Uterus (tissue), 4 donors: ENCODE results near the gene F5. TPM values are rescaled to one million over a fixed set of nuclear protein-coding genes. Genes with fewer than 3 reads are reported as not detected.

Experiments used
- DNase-seq, 2 donors: peaks; one replicate each; pipeline ENCODE4 v3.0.0-alpha.2; 2019 to 2020
- H3K27ac ChIP-seq, 2 donors: fragments of 200-600 bp; sonication (generic); 1 replicate in 1 of 2; 2 replicates in 1 of 2; pipeline ENCODE4 v1.5.1; 2016 to 2018
- H3K27me3 ChIP-seq, 2 donors: fragments of 200-600 bp; sonication (generic); one replicate each; pipeline ENCODE4 v1.5.1; 2018 to 2019; ENCODE audit warnings: control low read depth in 1 of 2
- H3K36me3 ChIP-seq, 2 donors: fragments of 200-600 bp; sonication (generic); one replicate each; pipeline ENCODE4 v1.5.1; 2019; ENCODE audit warnings: control low read depth in 1 of 2
- H3K4me1 ChIP-seq, 2 donors: fragments of 200-600 bp; sonication (generic); one replicate each; pipeline ENCODE4 v1.5.1; 2018 to 2019; ENCODE audit warnings: control low read depth in 1 of 2
- H3K4me3 ChIP-seq, 2 donors: fragments of 200-600 bp; sonication (generic); 1 replicate in 1 of 2; 2 replicates in 1 of 2; pipeline ENCODE4 v1.5.1; 2018 to 2019; ENCODE audit warnings: mild to moderate bottlenecking in 1 of 2
- H3K9me3 ChIP-seq, 2 donors: fragments of 200-600 bp; sonication (generic); one replicate each; pipeline ENCODE4 v1.5.1; 2019; ENCODE audit warnings: control low read depth in 1 of 2
- CTCF ChIP-seq, 4 experiments: fragments of 200-600 bp in 2 of 4; fragments of 450-650 bp in 2 of 4; sonication (generic) in 2 of 4; IDR thresholded peaks; one replicate each; pipeline ENCODE4 v1.5.1; 2016 to 2019; ENCODE audit warnings: antibody characterized with exemption in 4 of 4, mild to moderate bottlenecking in 2 of 4, moderate library complexity in 1 of 4
- POLR2A ChIP-seq, 2 donors: fragments of 450-650 bp; IDR thresholded peaks; one replicate each; pipeline ENCODE4 v1.6.1; 2016; ENCODE audit warnings: antibody characterized with exemption in 2 of 2, mild to moderate bottlenecking in 1 of 2, moderate library complexity in 1 of 2
- intact Hi-C: fragments of 100-400 bp; cut with DNase I; formaldehyde crosslinking; loops from one replicate; pipeline ENCODE4 v1.15.1; 2023; ENCODE audit warnings: low total_unique reads
- total RNA-seq, 4 donors: library from RNA; depleted of rRNA in 3 of 4; stranded (reverse); fragments of >200 nt in 3 of 4; gene quantifications; one replicate each; pipeline versions ENCODE4 v1.1.0 to v1.2.4, GENCODE V29; 2014 to 2023
- donor health status: DM: yes; HTN: yes; CAD: no.

F5 gene
- total RNA-seq, 4 donors from 2014 or later, result under 0.01 to 1.3 (median 0.43) TPM; not detected in 1

DNA sequence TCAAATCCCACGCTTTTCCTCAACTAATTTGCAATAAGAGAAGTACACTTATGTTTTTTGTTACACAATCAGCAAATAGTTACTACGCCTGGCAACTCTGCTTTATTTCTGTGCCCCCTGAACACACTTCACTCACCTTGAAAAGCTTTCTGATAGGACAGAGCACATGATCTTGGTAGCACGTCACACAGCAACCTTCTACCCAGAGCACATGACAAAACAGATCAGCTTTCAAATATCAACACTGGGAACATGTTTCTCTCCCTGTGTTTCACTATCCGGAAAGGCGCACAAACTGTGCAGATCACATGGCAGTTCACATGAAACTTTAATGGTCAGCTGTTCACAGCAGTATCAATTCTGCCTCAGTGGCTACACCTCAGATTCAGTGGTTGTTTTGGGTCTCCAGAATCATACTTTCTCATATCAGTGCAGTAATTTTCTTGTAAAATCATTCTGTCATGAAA lies 102.7 kb downstream of the F5 start:
- Histone ChIP-seq H3K4me3 (peak overlapping the region; percentile 60 to 71), H3K4me1 (no peaks in the 10 kb centered on the region), H3K27ac (peak overlapping the region; percentile 97 to 100), H3K36me3 (no peaks in the 10 kb centered on the region), H3K9me3 (no peaks in the 10 kb centered on the region), H3K27me3 (no peaks in the 10 kb centered on the region)
- TF ChIP-seq CTCF (IDR thresholded peaks at IDR 0.05), result no peak
- TF ChIP-seq POLR2A (IDR thresholded peaks at IDR 0.05), result no peak
- intact Hi-C loops, result no loop called here
- DNase-seq, result no peak

DNA sequence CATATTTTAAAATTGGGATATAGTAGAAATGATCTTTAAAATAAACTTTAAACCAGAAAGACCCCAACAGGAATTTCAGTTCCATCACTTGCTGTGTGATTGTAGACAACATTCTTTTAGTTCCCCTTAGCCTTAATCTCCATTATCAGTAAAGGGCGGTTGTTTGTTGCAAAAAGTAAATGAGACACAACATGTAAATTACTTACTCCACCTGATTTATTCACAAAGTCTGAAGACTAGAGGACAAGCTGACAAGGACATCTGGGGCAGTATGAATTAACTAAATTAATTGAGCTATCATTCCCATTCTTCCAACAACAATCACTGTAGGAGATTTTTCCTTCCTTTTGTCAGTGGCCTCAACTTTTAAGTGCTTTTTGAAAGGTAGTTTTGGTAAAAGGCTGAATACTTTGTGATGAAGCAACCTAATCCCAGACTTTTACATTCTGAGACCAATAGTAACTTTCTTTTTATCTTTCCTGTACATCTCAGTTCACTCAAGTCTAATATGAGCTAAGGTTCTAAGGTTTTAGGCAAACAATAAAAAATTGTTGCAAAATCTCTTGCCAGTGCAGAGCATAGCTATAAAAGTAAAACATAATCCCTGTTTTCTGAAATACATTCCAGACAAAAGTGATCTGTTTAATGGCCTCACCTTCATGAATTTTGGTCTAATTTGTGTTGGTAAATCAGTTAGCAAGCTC lies 106.8 kb downstream of the F5 start:
- no peak for DNase-seq
- TF ChIP-seq POLR2A (IDR thresholded peaks at IDR 0.05) (no peak), CTCF (IDR thresholded peaks at IDR 0.05) (no peak)
- no peaks in the 10 kb centered on the region for H3K27me3 ChIP-seq
- intact Hi-C loops, result no loop called here
- no peaks in the 10 kb centered on the region for H3K4me1 ChIP-seq
- H3K9me3 ChIP-seq, result no peaks in the 10 kb centered on the region
- H3K4me3 ChIP-seq, result no peak overlapping the region
- no peak overlapping the region for H3K27ac ChIP-seq
- no peaks in the 10 kb centered on the region for H3K36me3 ChIP-seq

- intact Hi-C loops, result no loop called here
- no peak overlapping the region for H3K27ac ChIP-seq
- no peaks in the 10 kb centered on the region for H3K36me3 ChIP-seq
- TF ChIP-seq CTCF (IDR thresholded peaks at IDR 0.05), result no peak
- no peak for TF ChIP-seq POLR2A (IDR thresholded peaks at IDR 0.05)
- no peak overlapping the region for H3K4me3 ChIP-seq
- no peak for DNase-seq
- no peaks in the 10 kb centered on the region for H3K9me3 ChIP-seq
- H3K4me1 ChIP-seq, result no peaks in the 10 kb centered on the region
- H3K27me3 ChIP-seq, result no peaks in the 10 kb centered on the region
Observed at GRCh38 chr1:169478094-169478672, 108.1 kb downstream of the F5 start.

DNA sequence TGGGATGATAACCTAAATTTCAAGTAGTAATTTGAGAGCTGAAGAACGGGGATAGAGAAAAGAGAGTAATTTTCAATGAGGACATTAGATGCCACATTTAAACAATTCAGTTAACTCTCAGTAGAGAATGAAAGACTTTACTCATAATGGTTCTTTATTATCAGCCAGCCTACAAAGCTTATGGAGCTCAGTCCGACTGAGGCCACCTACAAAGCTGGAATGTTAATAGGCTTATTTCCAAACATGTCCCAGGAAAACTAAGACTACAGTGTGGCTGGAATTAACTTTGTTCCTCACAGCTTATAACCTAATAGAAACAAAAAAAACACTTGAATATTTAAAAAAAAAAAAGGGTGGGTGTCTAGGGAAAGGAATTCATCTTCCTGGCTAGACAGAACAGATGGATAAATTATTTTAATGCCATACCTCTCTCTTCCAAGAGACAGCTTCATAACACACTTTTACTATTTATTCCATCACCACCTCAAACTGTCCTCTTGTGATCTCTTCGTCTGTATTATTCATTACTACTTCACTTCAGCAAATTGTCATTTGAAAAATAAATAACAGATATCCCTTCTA lies 110.4 kb downstream of the F5 start:
- Histone ChIP-seq H3K4me3 (no peak overlapping the region), H3K4me1 (no peaks in the 10 kb centered on the region), H3K27me3 (no peaks in the 10 kb centered on the region), H3K27ac (no peak overlapping the region), H3K36me3 (no peaks in the 10 kb centered on the region), H3K9me3 (no peaks in the 10 kb centered on the region)
- intact Hi-C loops, result no loop called here
- TF ChIP-seq CTCF (IDR thresholded peaks at IDR 0.05) (no peak), POLR2A (IDR thresholded peaks at IDR 0.05) (no peak)
- DNase-seq, result no peak
